ENCODE results near the gene STK4.
"Not testable (repeated sequence)": the region's sequence is repeated elsewhere in the genome, so short reads cannot be mapped to it uniquely, and the experiment has no call there.

The STK4 gene

DNA sequence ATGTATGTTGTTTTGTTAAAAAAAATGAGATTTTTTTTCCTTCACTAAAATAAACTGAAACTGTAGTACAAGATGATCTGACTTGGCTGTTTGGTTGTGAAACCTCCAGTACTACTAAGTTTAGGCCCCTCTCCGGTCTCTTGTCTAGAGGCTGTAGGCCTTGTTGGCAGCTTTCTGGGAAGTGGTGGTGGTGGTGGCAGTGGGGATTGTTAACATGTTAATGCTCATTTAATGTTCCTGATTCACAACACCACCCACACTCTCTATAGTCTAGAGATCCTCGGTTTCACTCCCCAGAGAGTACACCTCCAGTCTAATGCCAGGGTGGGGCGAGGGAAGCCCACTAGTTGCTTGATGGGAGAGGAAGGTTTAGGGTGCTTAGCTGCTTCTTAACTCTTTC lies 24.1 kb downstream of the STK4 start:
- DNase-seq = no peak

DNA sequence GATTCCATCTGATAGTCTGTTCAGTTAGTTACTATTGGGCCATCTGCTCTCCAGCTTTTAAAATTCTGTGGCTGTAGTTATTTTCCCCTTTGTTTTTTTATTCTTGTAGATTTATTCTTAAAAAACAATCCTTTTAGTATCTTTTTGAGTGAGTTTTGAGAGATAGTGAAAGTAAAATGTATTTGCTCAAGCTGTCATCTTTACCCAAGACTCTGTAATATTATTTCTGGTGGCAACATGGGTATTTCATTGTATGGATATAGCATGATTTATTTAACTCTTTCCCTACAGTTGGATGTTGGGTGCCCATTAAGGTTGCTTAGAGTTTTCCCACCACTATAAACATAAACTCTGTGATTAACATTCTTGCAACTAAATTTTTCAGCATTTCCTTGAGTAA lies 24.6 kb downstream of the STK4 start:
- DNase-seq = no peak

DNA sequence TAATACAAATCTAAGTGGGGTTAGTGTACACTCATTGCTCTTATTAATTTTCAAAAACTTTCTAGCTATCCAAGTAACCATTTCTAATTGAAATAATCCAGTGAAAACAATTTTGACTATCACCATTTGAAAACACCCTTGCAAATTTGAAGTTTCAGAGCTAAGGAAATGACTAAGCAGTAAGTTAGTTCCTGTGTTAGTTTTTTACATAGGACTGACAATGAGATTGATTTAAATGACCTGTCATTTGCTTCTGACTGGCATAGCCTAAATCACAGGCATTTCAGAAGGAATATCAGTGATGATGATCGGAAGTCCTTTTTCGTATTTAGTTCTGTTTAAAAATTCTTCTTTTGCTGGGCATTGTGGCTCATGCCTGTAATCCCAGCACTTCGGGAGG lies 27.0 kb downstream of the STK4 start:
- DNase-seq = no peak

DNA sequence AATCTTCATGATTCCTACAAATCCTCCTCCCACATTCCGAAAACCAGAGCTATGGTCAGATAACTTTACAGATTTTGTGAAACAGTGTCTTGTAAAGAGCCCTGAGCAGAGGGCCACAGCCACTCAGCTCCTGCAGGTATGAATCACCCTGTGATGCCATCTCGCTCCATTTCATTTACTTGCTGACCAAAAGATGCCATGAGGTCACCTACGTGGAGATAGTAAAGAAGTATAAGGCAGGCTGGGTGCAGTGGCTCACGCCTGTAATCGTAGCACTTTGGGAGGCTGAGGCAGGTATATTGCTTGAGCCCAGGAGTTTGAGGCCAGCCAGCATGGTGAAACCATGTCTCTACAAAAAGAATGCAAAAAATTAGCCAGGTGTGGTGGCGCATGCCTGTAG lies 30.9 kb downstream of the STK4 start:
- DNase-seq = no peak

GRCh38 chr20:44997668-44998067 lies 31.4 kb downstream of the STK4 start:
- DNase-seq = no peak

DNA sequence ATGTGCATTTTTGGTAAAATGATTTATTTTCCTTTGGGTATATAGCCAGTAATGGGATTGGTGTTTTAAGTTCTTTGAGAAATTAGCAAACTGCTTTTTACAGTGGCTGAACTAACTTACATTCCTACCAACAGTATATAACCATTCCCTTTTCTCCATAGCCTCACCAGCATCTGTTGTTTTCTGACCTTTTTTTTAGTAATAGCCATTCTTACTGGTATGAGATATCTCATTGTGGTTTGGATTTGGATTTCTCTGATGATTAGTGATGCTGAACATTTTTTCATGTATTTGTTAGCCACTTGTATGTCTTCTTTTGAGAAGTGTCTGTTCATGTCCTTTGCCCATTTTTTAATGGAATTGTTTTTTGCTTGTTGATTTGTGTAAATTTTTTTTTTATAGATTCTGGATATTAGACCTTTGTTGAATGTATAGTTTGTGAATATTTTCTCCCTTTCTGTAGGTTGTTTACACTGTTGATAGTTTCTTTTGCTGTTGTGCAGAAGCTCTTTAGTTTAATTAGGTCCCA lies 42.3 kb downstream of the STK4 start:
- DNase-seq = no peak

DNA sequence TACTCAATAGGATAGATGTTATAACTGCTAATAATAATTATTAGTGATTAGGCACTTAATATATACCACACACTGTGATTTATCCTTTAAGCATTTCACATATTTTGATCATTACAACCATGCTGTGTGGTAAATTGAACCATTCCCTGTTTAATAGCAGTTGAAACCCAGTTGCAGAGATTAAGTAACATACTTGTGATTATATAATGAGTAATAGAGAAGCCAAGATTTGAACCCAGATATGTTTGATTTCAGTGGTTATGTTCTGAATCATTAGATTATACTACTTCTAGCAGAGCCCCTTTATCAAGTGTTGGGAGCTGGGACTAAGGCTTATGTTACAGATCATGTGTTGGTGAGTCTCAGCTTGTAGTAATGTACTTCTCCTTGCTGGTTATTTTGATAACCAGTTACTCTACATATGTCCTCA lies 44.1 kb downstream of the STK4 start:
- no peak for DNase-seq

GRCh38 chr20:45011108-45011526 lies 44.8 kb downstream of the STK4 start:
- DNase-seq = peak in 2 of 4 experiments; percentile 3 to 12

DNA sequence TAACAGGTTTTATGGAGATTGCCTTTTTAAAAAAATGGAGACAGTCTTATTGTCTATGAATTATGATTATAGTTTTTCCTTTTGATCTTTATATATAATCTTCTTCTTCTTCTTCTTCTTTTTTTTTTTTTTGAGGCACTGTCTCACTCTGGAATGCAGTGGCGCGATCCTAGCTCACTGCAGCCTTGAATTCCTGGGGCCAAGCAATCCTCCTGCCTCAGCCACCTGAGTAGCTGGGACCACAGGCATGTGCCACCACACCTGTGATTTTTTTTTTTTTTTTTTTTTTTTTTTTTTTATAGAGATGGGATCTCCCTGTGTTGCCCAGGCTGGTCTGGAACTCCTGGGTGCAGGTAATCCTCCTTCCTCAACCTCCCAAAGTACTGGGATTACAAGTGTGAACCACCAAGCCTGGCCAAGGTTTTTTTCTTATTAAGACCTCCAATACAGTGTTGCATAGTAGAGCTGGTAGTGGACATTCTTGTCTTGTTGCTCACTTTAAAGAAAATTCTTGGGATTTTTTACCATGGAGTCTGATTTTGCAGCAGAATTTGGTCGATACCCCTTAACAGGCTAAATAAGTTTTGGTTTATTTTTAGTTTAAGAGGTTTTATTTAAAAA lies 46.5 kb downstream of the STK4 start:
- DNase-seq = no peak

GRCh38 chr20:45014131-45014530 lies 47.8 kb downstream of the STK4 start:
- DNase-seq = not testable (repeated sequence)

DNA sequence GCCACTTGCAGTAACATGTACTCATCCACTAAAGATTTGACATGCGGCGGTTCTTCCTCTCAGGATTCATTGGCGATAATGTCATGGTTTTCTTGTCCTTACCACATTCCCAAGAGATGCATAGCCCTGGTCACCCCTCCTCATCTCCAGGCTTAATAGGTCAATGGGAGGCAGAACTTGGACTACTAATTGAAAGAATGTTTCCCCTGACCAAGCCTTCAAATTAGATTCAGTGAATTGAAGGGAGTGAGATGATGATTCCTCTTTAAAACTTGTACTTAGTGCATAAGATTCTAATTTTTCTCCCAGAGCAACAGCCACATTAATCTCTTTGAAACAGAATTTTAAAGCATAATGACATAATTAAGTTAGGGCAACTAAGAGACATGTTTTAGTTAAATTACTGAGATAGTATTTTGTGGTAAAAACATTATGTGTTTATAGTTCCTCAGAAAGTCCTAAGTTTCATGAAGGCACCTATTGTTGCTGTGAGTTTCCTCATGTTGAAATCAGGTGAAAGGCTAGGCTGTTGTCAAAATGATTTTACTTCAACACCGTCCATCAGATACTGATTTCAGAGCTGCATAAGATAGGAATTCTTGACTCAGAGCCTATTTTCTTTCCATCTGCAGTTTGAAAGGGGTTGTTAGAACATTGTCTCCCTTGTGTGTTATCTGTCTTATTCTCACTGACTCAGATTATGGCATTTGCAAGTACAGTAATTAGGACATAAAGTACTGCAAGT lies 48.5 kb downstream of the STK4 start:
- DNase-seq = no peak

GRCh38 chr20:45016089-45016671 lies 49.9 kb downstream of the STK4 start:
- DNase-seq = no peak

- DNase-seq = no peak
Observed at GRCh38 chr20:45017281-45017680, 51.0 kb downstream of the STK4 start.

GRCh38 chr20:45017857-45018256 lies 51.5 kb downstream of the STK4 start:
- DNase-seq = no peak

DNA sequence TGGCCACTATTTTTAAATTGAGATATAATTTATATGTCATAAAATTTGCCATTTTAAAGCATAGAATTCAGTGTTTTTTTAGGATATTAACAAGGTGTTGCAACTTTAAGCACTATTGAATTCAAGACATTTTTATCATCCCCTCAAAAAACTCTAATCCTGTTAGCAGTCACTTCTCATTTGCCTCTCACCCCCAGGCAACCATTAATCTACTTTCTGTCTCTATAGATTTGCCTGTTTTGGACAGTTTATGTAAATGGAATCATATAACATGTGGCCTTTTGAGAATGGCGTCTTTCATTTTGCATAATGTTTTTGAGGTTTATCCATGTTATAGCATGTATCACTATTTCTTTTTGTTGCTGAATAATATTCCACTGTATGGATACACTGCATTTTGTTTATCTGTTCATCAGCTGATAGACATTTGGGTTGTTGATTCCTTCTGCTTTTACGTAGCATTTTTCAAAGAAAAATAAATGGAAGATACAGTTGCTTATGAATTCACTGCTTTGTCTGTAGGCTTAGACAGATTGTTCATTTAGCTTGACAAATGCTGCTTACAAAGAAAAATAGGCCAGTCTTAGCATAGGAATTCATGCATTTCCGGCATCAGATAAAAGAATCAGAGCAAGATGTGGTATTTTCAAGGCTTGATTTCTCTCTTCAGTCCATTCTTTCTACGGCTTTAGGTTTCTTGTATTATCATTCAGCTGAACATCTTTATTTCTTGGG lies 52.9 kb downstream of the STK4 start:
- DNase-seq = no peak

DNA sequence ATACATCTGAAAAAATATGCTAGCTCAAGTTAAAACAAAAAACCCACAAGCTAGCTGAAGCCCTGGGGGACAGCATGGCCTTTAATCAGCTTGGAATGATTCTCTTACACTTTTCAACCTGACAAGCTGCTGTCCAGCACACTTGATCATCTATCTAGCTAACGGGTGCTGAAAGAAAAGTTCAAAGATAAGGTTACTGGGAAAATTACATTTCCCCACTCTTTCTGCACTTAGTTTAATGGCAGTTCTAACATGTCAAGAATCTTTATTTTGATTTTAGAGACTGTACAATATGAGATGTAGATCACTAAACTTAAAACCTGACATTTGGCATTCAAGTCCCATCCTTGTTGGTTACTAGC lies 53.4 kb downstream of the STK4 start:
- DNase-seq = no peak

GRCh38 chr20:45020236-45020886 lies 54.0 kb downstream of the STK4 start:
- DNase-seq = no peak

DNA sequence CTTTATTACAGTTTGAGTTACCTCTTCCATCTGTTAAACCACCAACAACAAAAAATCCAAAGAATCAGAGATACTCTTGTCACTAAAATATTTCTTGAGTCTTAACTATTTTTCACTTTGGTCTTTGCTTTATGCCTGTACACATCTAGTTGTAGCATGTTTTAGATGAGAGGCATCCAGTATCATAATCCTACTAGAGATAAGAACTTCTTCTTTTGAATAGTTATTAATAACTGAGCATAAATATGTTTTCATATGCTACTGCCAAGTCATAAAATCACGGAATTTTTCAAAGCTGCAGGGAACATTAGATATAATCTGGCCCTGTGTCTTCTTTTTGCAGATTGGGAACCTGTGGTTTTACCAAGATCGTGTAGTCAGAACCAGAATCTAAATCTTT lies 55.3 kb downstream of the STK4 start:
- no peak for DNase-seq

- not testable (repeated sequence) for DNase-seq
Observed at GRCh38 chr20:45023140-45023539, 56.8 kb downstream of the STK4 start.

DNA sequence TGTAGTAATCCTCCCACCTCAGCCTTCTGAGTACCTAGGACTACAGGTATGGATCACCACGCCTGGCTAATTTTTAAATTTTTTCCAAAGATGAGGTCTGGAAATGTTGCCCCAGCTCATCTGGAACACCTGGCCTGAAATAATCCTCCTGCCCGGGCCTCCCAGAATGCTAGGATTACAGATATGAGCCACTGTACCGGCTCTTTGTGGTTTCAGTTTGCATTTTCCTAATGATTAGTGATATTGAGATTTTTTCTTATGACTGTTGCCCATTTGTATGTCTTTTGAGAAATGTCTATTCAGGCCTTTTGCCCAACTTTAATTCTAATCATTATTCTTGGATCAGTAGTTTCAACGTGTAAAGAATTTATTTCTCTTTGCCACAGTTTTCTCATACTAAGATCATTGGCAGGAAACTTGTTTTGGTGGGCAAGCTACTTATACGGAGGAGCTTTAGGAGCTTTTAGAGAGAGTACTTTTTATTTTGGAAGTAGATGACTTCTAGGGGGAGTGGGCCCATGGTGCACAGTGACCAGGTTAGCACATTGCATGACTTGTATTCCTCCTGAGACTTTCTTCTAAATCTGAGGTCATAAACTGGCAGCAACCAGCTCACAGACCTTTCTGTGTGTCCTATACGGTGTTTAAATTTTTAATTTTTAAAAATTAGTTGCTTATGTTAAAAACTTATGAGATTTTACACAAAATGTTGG lies 62.3 kb downstream of the STK4 start:
- no peak for DNase-seq

DNA sequence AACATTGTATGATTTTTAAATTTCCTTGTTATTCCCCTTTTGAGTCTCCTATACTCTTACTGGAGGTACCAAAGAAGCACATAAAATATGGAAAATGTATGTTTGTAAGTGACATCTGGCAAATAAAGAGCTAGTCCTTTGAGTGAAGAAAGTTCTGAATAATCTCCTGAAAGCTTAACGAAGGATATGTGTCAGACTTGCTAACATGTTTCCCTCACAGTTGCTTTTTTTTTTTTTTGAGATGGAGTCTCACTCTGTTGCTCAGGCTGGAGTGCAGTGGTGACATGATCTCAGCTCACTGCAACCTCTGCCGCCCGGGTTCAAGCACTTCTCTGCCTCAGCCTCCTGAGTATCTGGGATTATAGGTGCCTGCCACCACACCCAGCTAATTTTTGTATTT lies 63.6 kb downstream of the STK4 start:
- DNase-seq = no peak

DNA sequence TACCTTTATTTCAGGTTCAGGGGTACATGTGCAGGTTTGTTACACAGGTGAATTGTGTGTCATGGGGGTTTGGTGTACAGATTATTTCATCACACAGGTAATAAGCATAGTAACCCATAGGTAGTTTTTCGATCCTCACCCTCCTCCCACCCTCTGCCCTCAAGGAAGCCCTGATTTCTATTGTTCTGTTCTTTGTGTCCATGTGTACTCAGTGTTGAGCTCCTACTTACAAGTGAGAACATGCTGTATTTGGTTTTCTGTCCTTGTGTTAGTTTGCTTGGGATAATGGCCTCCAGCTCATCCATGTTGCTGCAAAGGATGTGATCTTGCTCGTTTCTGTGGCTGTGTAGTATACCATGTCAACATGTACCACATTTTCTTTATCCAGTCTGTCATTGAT lies 66.0 kb downstream of the STK4 start:
- DNase-seq = no peak
